Trophoblast cell (in vitro differentiated cells and primary cell): ENCODE measurements around the gene HMGCR.

Experiments
- DNase-seq, 2 donors: peaks; one replicate each; pipeline ENCODE4 v3.0.0-alpha.2; 2016
- H2AFZ ChIP-seq: 2 replicates; pipeline ENCODE4 v1.6.1; 2013; ENCODE audit warnings: low read length, moderate library complexity, mild to moderate bottlenecking; ENCODE audit not compliant: insufficient read depth, poor library complexity
- H2AK5ac ChIP-seq: 2 replicates; pipeline ENCODE4 v1.6.1; 2013; ENCODE audit warnings: mild to moderate bottlenecking, low read length
- H2BK120ac ChIP-seq: 2 replicates; pipeline ENCODE4 v1.6.1; 2013; ENCODE audit warnings: low read length, mild to moderate bottlenecking, moderate library complexity; ENCODE audit not compliant: insufficient read depth, poor library complexity
- H2BK12ac ChIP-seq: 2 replicates; pipeline ENCODE4 v1.6.1; 2013; ENCODE audit warnings: mild to moderate bottlenecking, low read length, moderate library complexity
- H2BK5ac ChIP-seq: 2 replicates; pipeline ENCODE4 v1.6.1; 2013; ENCODE audit warnings: low read length, low read depth, moderate library complexity, mild to moderate bottlenecking; ENCODE audit not compliant: poor library complexity
- H3K14ac ChIP-seq: 2 replicates; pipeline ENCODE4 v1.6.1; 2013; ENCODE audit warnings: mild to moderate bottlenecking, low read length
- H3K18ac ChIP-seq: 2 replicates; pipeline ENCODE4 v1.6.1; 2013; ENCODE audit warnings: mild to moderate bottlenecking, low read length
- H3K23ac ChIP-seq: 2 replicates; pipeline ENCODE4 v1.6.1; 2013; ENCODE audit warnings: low read length
- H3K27ac ChIP-seq: 2 replicates; pipeline ENCODE4 v1.5.1; 2013; ENCODE audit warnings: low read depth, mild to moderate bottlenecking, inconsistent platforms, low read length, moderate library complexity
- H3K27me3 ChIP-seq: 2 replicates; pipeline ENCODE4 v1.6.1; 2013; ENCODE audit warnings: inconsistent platforms, mild to moderate bottlenecking, low read length, moderate library complexity; ENCODE audit not compliant: insufficient read depth
- H3K36me3 ChIP-seq, 2 experiments: 1 replicate in 1 of 2; 2 replicates in 1 of 2; pipeline ENCODE4 v1.6.1; 2013; ENCODE audit warnings: low read length in 2 of 2, mild to moderate bottlenecking in 2 of 2, moderate library complexity in 1 of 2; ENCODE audit not compliant: insufficient read depth in 2 of 2, control insufficient read depth in 1 of 2
- H3K4ac ChIP-seq: 2 replicates; pipeline ENCODE4 v1.6.1; 2013; ENCODE audit warnings: low read depth, mild to moderate bottlenecking, low read length, moderate library complexity
- H3K4me1 ChIP-seq, 2 experiments: 1 replicate in 1 of 2; 2 replicates in 1 of 2; pipeline ENCODE4 v1.6.1; 2013; ENCODE audit warnings: low read length in 2 of 2, mild to moderate bottlenecking in 2 of 2, moderate library complexity in 1 of 2; ENCODE audit not compliant: insufficient read depth in 2 of 2, control insufficient read depth in 1 of 2
- H3K4me2 ChIP-seq: 2 replicates; pipeline ENCODE4 v1.6.1; 2013; ENCODE audit warnings: inconsistent platforms, mild to moderate bottlenecking, low read length, moderate library complexity
- H3K4me3 ChIP-seq: 2 replicates; pipeline ENCODE4 v1.5.1; 2013; ENCODE audit warnings: mild to moderate bottlenecking, low read depth, low read length, inconsistent platforms
- H3K79me1 ChIP-seq: one replicate; pipeline ENCODE4 v1.6.1; 2013; ENCODE audit warnings: low read length
- H3K79me2 ChIP-seq: 2 replicates; pipeline ENCODE4 v1.6.1; 2013; ENCODE audit warnings: low read length, mild to moderate bottlenecking; ENCODE audit not compliant: control insufficient read depth, insufficient read depth, poor library complexity
- H3K9ac ChIP-seq: 2 replicates; pipeline ENCODE4 v1.6.1; 2013; ENCODE audit warnings: mild to moderate bottlenecking, low read length
- H3K9me3 ChIP-seq: 2 replicates; pipeline ENCODE4 v1.6.1; 2013; ENCODE audit warnings: low read depth, mild to moderate bottlenecking, control low read depth, inconsistent platforms, low read length; ENCODE audit not compliant: insufficient read depth
- H4K12ac ChIP-seq: 2 replicates; pipeline ENCODE4 v1.6.1; 2013; ENCODE audit warnings: low read depth, mild to moderate bottlenecking, low read length, moderate library complexity
- H4K8ac ChIP-seq: 2 replicates; pipeline ENCODE4 v1.6.1; 2013; ENCODE audit warnings: low read depth, mild to moderate bottlenecking, low read length, moderate library complexity
- H4K91ac ChIP-seq: one replicate; pipeline ENCODE4 v1.6.1; 2013; ENCODE audit warnings: low read depth, mild to moderate bottlenecking, low read length, moderate library complexity
- WGBS: extraction: QIAGEN DNeasy Blood & Tissue Kit; methylation state at CpG from one replicate; pipeline ENCODE4 v1.1.7; 2013; ENCODE audit warnings: missing lambda C conversion rate; ENCODE audit not compliant: insufficient read length, insufficient coverage; ENCODE audit errors: extremely low coverage; 5-methylcytosine and 5-hydroxymethylcytosine counted together

Gene HMGCR

GRCh38 chr5:75374394-75374814, 37.4 kb downstream of the HMGCR start:
- H4K12ac ChIP-seq: no peak overlapping the region
- H3K27me3 ChIP-seq: no peaks in the 10 kb centered on the region
- H3K14ac ChIP-seq: no peak overlapping the region
- no peak for DNase-seq
- no peak overlapping the region for H2AFZ ChIP-seq
- H4K8ac ChIP-seq: no peak overlapping the region
- no peak overlapping the region for H3K18ac ChIP-seq
- H3K9ac ChIP-seq: no peak overlapping the region
- H3K9me3 ChIP-seq: peaks cover 2% of the 10 kb centered on the region
- no peaks in the 10 kb centered on the region for H3K4me1 ChIP-seq
- H3K4me3 ChIP-seq: no peak overlapping the region
- no peaks in the 10 kb centered on the region for H3K79me1 ChIP-seq
- H3K4ac ChIP-seq: no peak overlapping the region
- H2BK120ac ChIP-seq: no peak overlapping the region
- WGBS: no CpG with 5 or more reads among the region's 12 CpGs
- H2AK5ac ChIP-seq: no peak overlapping the region
- no peak overlapping the region for H3K23ac ChIP-seq
- H3K36me3 ChIP-seq: peaks cover 9 to 10% of the 10 kb centered on the region in 2 experiments
- no peak overlapping the region for H3K27ac ChIP-seq
- H3K4me2 ChIP-seq: no peak overlapping the region
- H3K79me2 ChIP-seq: no peaks in the 10 kb centered on the region
- H2BK5ac ChIP-seq: no peak overlapping the region
- no peak overlapping the region for H4K91ac ChIP-seq
- no peak overlapping the region for H2BK12ac ChIP-seq

DNA sequence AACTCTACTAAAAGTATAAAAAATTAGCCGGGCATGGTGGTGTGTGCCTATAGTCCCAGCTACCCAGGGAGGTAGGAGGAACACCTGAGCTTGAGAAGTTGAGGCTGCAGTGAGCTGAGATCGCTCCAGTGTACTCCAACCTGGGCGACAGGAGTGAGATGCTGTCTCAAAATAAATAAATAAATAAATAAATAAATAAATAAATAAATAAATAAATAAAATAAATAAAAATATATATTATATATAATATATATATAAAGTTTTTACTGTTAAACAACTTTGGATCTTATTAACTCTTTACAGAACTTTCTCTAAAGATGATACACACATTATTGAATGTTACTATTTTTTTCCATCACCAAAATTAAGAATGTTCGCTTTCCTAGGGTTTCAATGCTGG, 38.4 kb downstream of the HMGCR start:
- H2BK12ac ChIP-seq: no peak overlapping the region
- no peak overlapping the region for H3K4me2 ChIP-seq
- no peak overlapping the region for H2AK5ac ChIP-seq
- peaks cover 10% of the 10 kb centered on the region in 2 experiments for H3K36me3 ChIP-seq
- no peaks in the 10 kb centered on the region for H3K79me2 ChIP-seq
- H3K27ac ChIP-seq: no peak overlapping the region
- no peak overlapping the region for H3K23ac ChIP-seq
- H3K9ac ChIP-seq: no peak overlapping the region
- no peak overlapping the region for H3K18ac ChIP-seq
- DNase-seq: no peak
- no peak overlapping the region for H2BK5ac ChIP-seq
- H3K4me3 ChIP-seq: no peak overlapping the region
- no peak overlapping the region for H4K12ac ChIP-seq
- H3K79me1 ChIP-seq: no peaks in the 10 kb centered on the region
- no peaks in the 10 kb centered on the region for H3K27me3 ChIP-seq
- H3K4ac ChIP-seq: no peak overlapping the region
- no peak overlapping the region for H2BK120ac ChIP-seq
- no peak overlapping the region for H4K91ac ChIP-seq
- H2AFZ ChIP-seq: no peak overlapping the region
- H3K14ac ChIP-seq: no peak overlapping the region
- H4K8ac ChIP-seq: no peak overlapping the region
- no peaks in the 10 kb centered on the region for H3K4me1 ChIP-seq
- peaks cover 2% of the 10 kb centered on the region for H3K9me3 ChIP-seq
- no CpG with 5 or more reads among the region's 4 CpGs for WGBS

GRCh38 chr5:75380099-75380498, 43.1 kb downstream of the HMGCR start:
- Histone ChIP-seq H4K8ac (no peak overlapping the region), H4K12ac (no peak overlapping the region), H4K91ac (no peak overlapping the region), H3K4ac (no peak overlapping the region), H2BK12ac (no peak overlapping the region), H3K14ac (no peak overlapping the region), H2AK5ac (no peak overlapping the region), H3K18ac (no peak overlapping the region), H3K79me1 (no peaks in the 10 kb centered on the region), H2AFZ (no peak overlapping the region), H2BK5ac (no peak overlapping the region), H3K9ac (no peak overlapping the region), H3K4me1 (no peaks in the 10 kb centered on the region), H2BK120ac (no peak overlapping the region), H3K79me2 (no peaks in the 10 kb centered on the region), H3K27me3 (no peaks in the 10 kb centered on the region), H3K23ac (no peak overlapping the region), H3K4me3 (no peak overlapping the region), H3K36me3 (peaks cover 11 to 13% of the 10 kb centered on the region in 2 experiments), H3K4me2 (no peak overlapping the region), H3K9me3 (no peaks in the 10 kb centered on the region), H3K27ac (no peak overlapping the region)
- DNase-seq: no peak
- no CpG with 5 or more reads among the region's 1 CpG for WGBS

- no peak overlapping the region for H2AK5ac ChIP-seq
- H3K79me1 ChIP-seq: no peaks in the 10 kb centered on the region
- H3K4me1 ChIP-seq: no peaks in the 10 kb centered on the region
- H4K8ac ChIP-seq: no peak overlapping the region
- no peak overlapping the region for H2BK5ac ChIP-seq
- H3K14ac ChIP-seq: no peak overlapping the region
- no peak overlapping the region for H3K27ac ChIP-seq
- H3K4ac ChIP-seq: no peak overlapping the region
- no peaks in the 10 kb centered on the region for H3K9me3 ChIP-seq
- H3K36me3 ChIP-seq: peaks cover 11% of the 10 kb centered on the region in 2 experiments
- DNase-seq: no peak
- no peak overlapping the region for H2AFZ ChIP-seq
- no peak overlapping the region for H3K4me3 ChIP-seq
- H2BK12ac ChIP-seq: no peak overlapping the region
- H4K91ac ChIP-seq: no peak overlapping the region
- no peak overlapping the region for H3K4me2 ChIP-seq
- no CpG with 5 or more reads among the region's 4 CpGs for WGBS
- H3K9ac ChIP-seq: no peak overlapping the region
- no peak overlapping the region for H2BK120ac ChIP-seq
- H4K12ac ChIP-seq: no peak overlapping the region
- H3K23ac ChIP-seq: no peak overlapping the region
- no peaks in the 10 kb centered on the region for H3K79me2 ChIP-seq
- H3K18ac ChIP-seq: no peak overlapping the region
- no peaks in the 10 kb centered on the region for H3K27me3 ChIP-seq
Measured at GRCh38 chr5:75381456-75381855, 44.4 kb downstream of the HMGCR start.
